ENCODE measurements around the gene SYT1. TPM values are rescaled to one million over a fixed set of nuclear protein-coding genes. Genes with fewer than 3 reads are reported as not detected.

Gene SYT1
- total RNA-seq, 1 experiment from 2014 or later, result 44.9 TPM

DNA sequence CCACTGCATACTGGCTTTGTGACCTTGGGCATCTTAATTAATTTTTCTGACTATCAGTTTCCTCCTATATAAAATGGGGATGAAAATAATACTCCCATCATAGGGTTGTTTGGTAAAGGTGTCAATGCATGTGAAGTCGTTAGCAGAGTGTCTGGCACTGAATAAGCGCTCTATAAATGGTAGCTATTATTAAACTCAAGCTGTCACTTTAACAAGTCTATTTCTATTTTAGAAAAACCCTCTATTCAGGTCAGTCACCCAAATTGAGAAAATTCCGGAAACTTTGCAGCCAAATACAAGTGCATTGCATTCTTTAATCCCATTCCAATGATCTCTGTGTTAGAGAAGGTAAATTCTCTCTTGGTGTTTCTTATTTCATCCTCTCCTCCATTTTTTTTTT is 363.1 kb downstream of the SYT1 start (continued):
- TF ChIP-seq TCF7L2 (IDR thresholded peaks at IDR 0.05; ENCODE audit: borderline replicate concordance, extremely low read depth, insufficient read depth, insufficient read length), result no peak
- TF ChIP-seq, protein P1, sequence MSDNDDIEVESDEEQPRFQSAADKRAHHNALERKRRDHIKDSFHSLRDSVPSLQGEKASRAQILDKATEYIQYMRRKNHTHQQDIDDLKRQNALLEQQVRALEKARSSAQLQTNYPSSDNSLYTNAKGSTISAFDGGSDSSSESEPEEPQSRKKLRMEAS (IDR thresholded peaks at IDR 0.05), result no peak
- TF ChIP-seq ZNF274 (IDR thresholded peaks at IDR 0.05; ENCODE audit: low read depth, low read length), result no peak
- TF ChIP-seq, protein P2, sequence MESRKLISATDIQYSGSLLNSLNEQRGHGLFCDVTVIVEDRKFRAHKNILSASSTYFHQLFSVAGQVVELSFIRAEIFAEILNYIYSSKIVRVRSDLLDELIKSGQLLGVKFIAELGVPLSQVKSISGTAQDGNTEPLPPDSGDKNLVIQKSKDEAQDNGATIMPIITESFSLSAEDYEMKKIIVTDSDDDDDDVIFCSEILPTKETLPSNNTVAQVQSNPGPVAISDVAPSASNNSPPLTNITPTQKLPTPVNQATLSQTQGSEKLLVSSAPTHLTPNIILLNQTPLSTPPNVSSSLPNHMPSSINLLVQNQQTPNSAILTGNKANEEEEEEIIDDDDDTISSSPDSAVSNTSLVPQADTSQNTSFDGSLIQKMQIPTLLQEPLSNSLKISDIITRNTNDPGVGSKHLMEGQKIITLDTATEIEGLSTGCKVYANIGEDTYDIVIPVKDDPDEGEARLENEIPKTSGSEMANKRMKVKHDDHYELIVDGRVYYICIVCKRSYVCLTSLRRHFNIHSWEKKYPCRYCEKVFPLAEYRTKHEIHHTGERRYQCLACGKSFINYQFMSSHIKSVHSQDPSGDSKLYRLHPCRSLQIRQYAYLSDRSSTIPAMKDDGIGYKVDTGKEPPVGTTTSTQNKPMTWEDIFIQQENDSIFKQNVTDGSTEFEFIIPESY (IDR thresholded peaks at IDR 0.05; ENCODE audit: extremely low read depth, insufficient replicate concordance, low read length), result no peak
- no peak for TF ChIP-seq EGR1 (IDR thresholded peaks at IDR 0.05; ENCODE audit: low read depth)
- TF ChIP-seq ZFX (IDR thresholded peaks at IDR 0.05), result no peak
- no peak for TF ChIP-seq ELF1 (IDR thresholded peaks at IDR 0.05; ENCODE audit: borderline replicate concordance, low read depth)

DNA sequence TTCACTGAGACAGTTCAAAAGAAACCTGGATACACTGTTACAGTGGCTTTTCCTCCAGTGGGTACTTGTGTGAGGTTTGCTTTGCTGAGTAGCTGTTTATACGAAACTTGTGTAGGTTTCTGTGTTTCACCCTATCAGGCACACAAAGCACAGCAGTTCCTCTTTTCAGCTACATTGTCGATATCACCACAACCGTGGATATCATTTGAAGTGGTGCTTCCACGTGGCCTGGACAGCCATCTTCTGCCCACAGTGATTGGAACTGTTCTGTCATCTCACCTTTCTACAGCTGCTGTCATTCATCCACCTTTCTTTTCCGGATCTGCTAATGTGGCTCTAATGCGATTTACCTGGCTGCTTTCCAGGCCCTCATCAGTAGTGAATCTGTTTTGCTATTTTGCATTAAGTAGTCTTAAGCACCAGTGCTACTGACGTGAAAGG is 368.8 kb downstream of the SYT1 start:
- intact Hi-C loops (cut with micrococcal nuclease), result no loop called here
- no peaks in the 10 kb centered on the region for H3K9me3 ChIP-seq (ENCODE audit: control insufficient read depth in 1 of 2, insufficient read depth in 1 of 2, low read depth in 1 of 2, low read length in 2 of 2)
- POLR2A ChIA-PET, result interaction anchor here (0.5 kb wide), 1 partner anchor 38 kb away, joined by 3 read pairs; no protein-coding TSS in a partner anchor
- no peak overlapping the region for H2AFZ ChIP-seq (ENCODE audit: low read depth, low read length, poor library complexity, severe bottlenecking)
- no peaks in the 10 kb centered on the region for H3K27me3 ChIP-seq (ENCODE audit: insufficient read depth, low read length)
- 0 out of 2 replicates have a peak, but pooled peaks cover 5% of the 10 kb centered on the region for H3K9me2 ChIP-seq (ENCODE audit: insufficient read depth)
- CTCF ChIA-PET, result no interaction called here
- H3K4me3 ChIP-seq (replicated peaks in 1 of 2; ENCODE audit: low read depth in 1 of 2, low read length in 2 of 2), result no peak overlapping the region
- no peak overlapping the region for H3K9ac ChIP-seq (ENCODE audit: low read length)
- no peak for ATAC-seq
- RAD21 ChIA-PET (ENCODE audit: low non-redundant PET in 1 of 2, low total read pairs in 2 of 2, uncharacterized antibody in 2 of 2, unreplicated experiment in 2 of 2), result no interaction called here
- DNase-seq (ENCODE audit: low read depth, low spot score), result no peak
- no peak for TF ChIP-seq EZH2 (IDR thresholded peaks at IDR 0.05)
- TF ChIP-seq, protein P1 (IDR thresholded peaks at IDR 0.05), result no peak
- TF ChIP-seq RAD21 (IDR thresholded peaks at IDR 0.05; ENCODE audit: low read depth), result no peak
- no peak for TF ChIP-seq TCF7L2 (IDR thresholded peaks at IDR 0.05; ENCODE audit: borderline replicate concordance, extremely low read depth, insufficient read depth, insufficient read length)
- TF ChIP-seq SIN3A (IDR thresholded peaks at IDR 0.05; ENCODE audit: low read depth), result no peak
- H3K27ac ChIP-seq (ENCODE audit: low read depth, low read length), result no peak overlapping the region
- no peaks in the 10 kb centered on the region for H4K20me1 ChIP-seq (ENCODE audit: insufficient read depth)
- H3K79me2 ChIP-seq (ENCODE audit: insufficient read depth, low read length), result no peaks in the 10 kb centered on the region
- H3K4me1 ChIP-seq (ENCODE audit: control insufficient read depth in 1 of 2, insufficient read depth in 2 of 2, low read length in 2 of 2), result no peaks in the 10 kb centered on the region
- BruUV-seq (replicated peaks), result no TSS peak
- no peak overlapping the region for H3K4me2 ChIP-seq (ENCODE audit: low read length)
- no peaks in the 10 kb centered on the region for H3K36me3 ChIP-seq (ENCODE audit: control insufficient read depth in 1 of 2, insufficient read depth in 2 of 2, low read length in 2 of 2)

All from HCT116 (cell line).